Measurements from ENCODE around the gene ELF4.

The ELF4 gene

GRCh38 chrX:130114141-130114588 is 3.9 kb upstream of the ELF4 start:
- peak in 2 of 4 experiments; percentile 19 to 49 for DNase-seq

- no peak for DNase-seq
These were observed 1.2 kb upstream of the ELF4 start for GRCh38 chrX:130111220-130112154.

- DNase-seq: peak in 3 of 4 experiments; percentile 6 to 38 (median 28)
These were observed 593 bp downstream of the ELF4 start for GRCh38 chrX:130109429-130110378.

- DNase-seq: peak; percentile 55 to 71 (median 67)
These were observed 1.5 kb downstream of the ELF4 start for GRCh38 chrX:130108647-130109428.

- DNase-seq: peak in 2 of 4 experiments; percentile 19 to 30
These were observed 4.2 kb downstream of the ELF4 start for GRCh38 chrX:130106071-130106470.

GRCh38 chrX:130105244-130105643 is 5.1 kb downstream of the ELF4 start:
- no peak for DNase-seq

- no peak for DNase-seq
These were observed 6.7 kb downstream of the ELF4 start for GRCh38 chrX:130103605-130104004.

GRCh38 chrX:130100180-130100579 is 10.1 kb downstream of the ELF4 start:
- peak in 2 of 4 experiments; percentile 43 to 47 for DNase-seq

- no peak for DNase-seq
These were observed 12.1 kb downstream of the ELF4 start for GRCh38 chrX:130098210-130098552.

GRCh38 chrX:130097507-130098209 is 12.6 kb downstream of the ELF4 start:
- no peak for DNase-seq

GRCh38 chrX:130095249-130096030 is 14.9 kb downstream of the ELF4 start:
- DNase-seq: no peak

- no peak for DNase-seq
These were observed 15.6 kb downstream of the ELF4 start for GRCh38 chrX:130094696-130095095.

GRCh38 chrX:130093271-130093670 is 17.0 kb downstream of the ELF4 start:
- no peak for DNase-seq

GRCh38 chrX:130091980-130092522 is 18.2 kb downstream of the ELF4 start:
- peak; percentile 52 to 76 (median 66) for DNase-seq

GRCh38 chrX:130090364-130090763 is 19.9 kb downstream of the ELF4 start:
- no peak for DNase-seq

- DNase-seq: peak; percentile 40 to 68 (median 65)
These were observed 23.7 kb downstream of the ELF4 start for GRCh38 chrX:130086447-130087206.

GRCh38 chrX:130085551-130086446 is 24.5 kb downstream of the ELF4 start:
- peak in 3 of 4 experiments; percentile 25 to 34 (median 32) for DNase-seq

- peak in 3 of 4 experiments; percentile 38 to 50 (median 48) for DNase-seq
These were observed 25.6 kb downstream of the ELF4 start for GRCh38 chrX:130084631-130085237.

All from suppressor macrophage (primary cell).